Endothelial cell of umbilical vein (primary cell): ENCODE data around the gene EXOSC2. TPM values are rescaled to one million over a fixed set of nuclear protein-coding genes. Genes with fewer than 3 reads are reported as not detected.

ENCODE experiments used
- BruUV-seq: library from RNA; stranded (reverse); fragments of 400-500 nt; replicated peaks from 2 replicates; lab custom pipeline; 2021; lab: Mats Ljungman, UMichigan
- CTCF ChIA-PET: fragments of 300-600, 350-600 bp; sonication (Branson Sonifier 250); formaldehyde crosslinking; loops from one replicate; lab custom pipeline; 2021; ENCODE audit warnings: antibody characterized with exemption, inconsistent platforms; lab: Charles Lee
- POLR2A ChIA-PET: fragments of 300-600, 350-600 bp; sonication (Branson Sonifier 250); formaldehyde crosslinking; loops from one replicate; lab custom pipeline; 2021; ENCODE audit warnings: antibody characterized with exemption, inconsistent platforms; lab: Charles Lee
- DNase-seq: peaks from one replicate; pipeline ENCODE4 v3.0.0-alpha.2; 2011; ENCODE audit warnings: low read depth, low spot score
- FAIRE-seq: peaks from 2 replicates; lab custom pipeline; 2011; peaks lifted over from hg19 to GRCh38; lab: Jason Lieb, UNC
- H2AFZ ChIP-seq: 2 replicates; pipeline ENCODE4 v1.6.0; 2012; ENCODE audit warnings: low read depth, low read length, control low read depth, inconsistent platforms
- H3K27ac ChIP-seq: 2 replicates; pipeline ENCODE4 v1.5.1; 2011; ENCODE audit warnings: low read depth, mild to moderate bottlenecking, control low read depth, low read length, moderate library complexity; ENCODE audit not compliant: insufficient read depth
- H3K27me3 ChIP-seq, 2 experiments: 2 replicates each; pipeline versions ENCODE4 v1.6.0 to v1.6.1; 2011; ENCODE audit warnings: low read length in 2 of 2, mixed read lengths in 1 of 2; ENCODE audit not compliant: control insufficient read depth in 2 of 2, insufficient read depth in 2 of 2
- H3K36me3 ChIP-seq, 2 experiments: 2 replicates in 1 of 2; 3 replicates in 1 of 2; pipeline ENCODE4 v1.5.1; 2011; ENCODE audit warnings: low read length in 2 of 2, mild to moderate bottlenecking in 1 of 2, moderate library complexity in 1 of 2; ENCODE audit not compliant: control insufficient read depth in 2 of 2, insufficient read depth in 2 of 2; ENCODE audit errors: extremely low read depth in 1 of 2
- H3K4me1 ChIP-seq: 3 replicates; pipeline ENCODE4 v1.5.1; 2011; ENCODE audit warnings: mild to moderate bottlenecking, low read length; ENCODE audit not compliant: control insufficient read depth, insufficient read depth; ENCODE audit errors: extremely low read depth
- H3K4me2 ChIP-seq: 2 replicates; pipeline ENCODE4 v1.6.1; 2011; ENCODE audit warnings: low read length, control low read depth, mixed read lengths; ENCODE audit not compliant: insufficient read depth
- H3K4me3 ChIP-seq, 3 experiments: fragments of 200-600 bp in 1 of 3; sonication (generic), shearing (Covaris generic) in 1 of 3; replicated peaks in 1 of 3; 2 replicates each; pipeline ENCODE4 v1.5.1; 2011 to 2016; ENCODE audit warnings: control low read depth in 3 of 3, low read length in 3 of 3, mild to moderate bottlenecking in 2 of 3, inconsistent platforms in 1 of 3, low read depth in 1 of 3, moderate library complexity in 1 of 3; ENCODE audit not compliant: insufficient read depth in 1 of 3
- H3K79me2 ChIP-seq: 2 replicates; pipeline ENCODE4 v1.6.0; 2012; ENCODE audit warnings: low read length, inconsistent platforms; ENCODE audit not compliant: control insufficient read depth, insufficient read depth
- H3K9ac ChIP-seq: replicated peaks from 2 replicates; pipeline ENCODE3; 2011; ENCODE audit warnings: low read length, control low read depth; ENCODE audit not compliant: insufficient read depth; ENCODE audit errors: extremely low read depth
- H3K9me1 ChIP-seq: replicated peaks from 3 replicates; pipeline ENCODE4 v1.6.0; 2011; ENCODE audit warnings: mild to moderate bottlenecking, low read length; ENCODE audit not compliant: control insufficient read depth, insufficient read depth; ENCODE audit errors: extremely low read depth
- H3K9me3 ChIP-seq: replicated peaks from 2 replicates; pipeline ENCODE4 v1.5.1; 2012; ENCODE audit warnings: low read length, inconsistent platforms; ENCODE audit not compliant: control insufficient read depth, insufficient read depth
- H4K20me1 ChIP-seq: replicated peaks from 2 replicates; pipeline ENCODE3; 2011; ENCODE audit warnings: mild to moderate bottlenecking, low read length; ENCODE audit not compliant: control insufficient read depth, insufficient read depth; ENCODE audit errors: extremely low read depth
- CTCF ChIP-seq, 2 donors: IDR thresholded peaks; 1 replicate in 1 of 2; 2 replicates in 1 of 2; pipeline ENCODE4 v1.5.1; 2011; ENCODE audit warnings: low read length in 2 of 2, mild to moderate bottlenecking in 2 of 2, moderate library complexity in 2 of 2, control low read depth in 1 of 2, inconsistent platforms in 1 of 2, low read depth in 1 of 2; ENCODE audit not compliant: insufficient read depth in 1 of 2; ENCODE audit errors: extremely low read depth in 1 of 2
- EZH2 ChIP-seq: IDR thresholded peaks from 2 replicates; pipeline ENCODE4 v1.6.1; 2012; ENCODE audit warnings: borderline replicate concordance, low read depth, mild to moderate bottlenecking, moderate library complexity, low read length, inconsistent platforms; ENCODE audit not compliant: severe bottlenecking
- FOS ChIP-seq: IDR thresholded peaks from 2 replicates; pipeline ENCODE4 v1.6.1; 2011; ENCODE audit warnings: mild to moderate bottlenecking, low read length, moderate library complexity, borderline replicate concordance; ENCODE audit not compliant: insufficient read depth
- JUN ChIP-seq: IDR thresholded peaks from 2 replicates; pipeline ENCODE4 v1.6.1; 2011; ENCODE audit warnings: borderline replicate concordance, low read depth; ENCODE audit not compliant: insufficient read length, insufficient read depth
- MYC ChIP-seq: IDR thresholded peaks from one replicate; pipeline ENCODE4 v1.6.1; 2011; ENCODE audit warnings: mild to moderate bottlenecking, low read depth, low read length
- POLR2AphosphoS5 ChIP-seq: IDR thresholded peaks from 2 replicates; pipeline ENCODE4 v1.6.1; 2012; ENCODE audit warnings: low read depth, mild to moderate bottlenecking, control low read depth, low read length, moderate library complexity; ENCODE audit not compliant: insufficient read depth
- dilution Hi-C: fragments of 300-500 bp; cut with MboI; formaldehyde crosslinking; loops from one replicate; pipeline ENCODE4 v1.15.0; 2019; ENCODE audit warnings: low sequenced_read_pairs; ENCODE audit not compliant: extremely low pct_ligation_motif_present
- intact Hi-C: fragments of 100-400 bp; cut with micrococcal nuclease; formaldehyde crosslinking; loops from one replicate; pipeline ENCODE4 v1.10.0; 2022
- polyA plus RNA-seq, 4 experiments: library from polyadenylated mRNA; depleted of rRNA in 3 of 4; stranded (reverse) in 3 of 4; unstranded in 1 of 4; fragments of >200 nt; gene quantifications; 2 replicates each; pipeline versions ENCODE4 v1.2.1 to v1.2.3, GENCODE V29; 2011 to 2012; ENCODE audit warnings: missing spikeins in 1 of 4
- total RNA-seq: library from RNA; stranded (reverse); gene quantifications from 2 replicates; pipeline ENCODE4 v1.2.3, GENCODE V29; 2021
- TF ChIP-seq, protein P1 (sequence below): IDR thresholded peaks from 2 replicates; pipeline ENCODE4 v1.6.1; 2011; ENCODE audit not compliant: insufficient read depth, insufficient read length

Gene EXOSC2
- total and polyA plus RNA-seq, 2 donors (not counting 3 experiments of a cell fraction or from before 2014, with no cell fraction given) = 25.5 to 44.4 TPM

- no peaks in the 10 kb centered on the region for H3K27me3 ChIP-seq
- DNase-seq (no peak), FAIRE-seq (no peak)
- H2AFZ ChIP-seq = no peak overlapping the region
- no peak overlapping the region for H3K4me2 ChIP-seq
- H3K4me3 ChIP-seq = no peak overlapping the region
- ChIA-PET CTCF (interaction anchor here (0.5 to 1.0 kb wide), 2 partner anchors 100 to 217 kb away, joined by 3 read pairs; no protein-coding TSS in a partner anchor), POLR2A (no interaction called here)
- H3K9ac ChIP-seq = no peak overlapping the region
- peaks cover 9% of the 10 kb centered on the region for H3K4me1 ChIP-seq
- intact Hi-C loops = no loop called here
- dilution Hi-C loops = loop anchor here (25.0 kb wide), 1 partner anchor 185 kb away; no protein-coding TSS in a partner anchor
- no peaks in the 10 kb centered on the region for H4K20me1 ChIP-seq
- no peaks in the 10 kb centered on the region for H3K36me3 ChIP-seq
- no peaks in the 10 kb centered on the region for H3K9me1 ChIP-seq
- TF ChIP-seq CTCF (IDR thresholded peaks at IDR 0.05; ENCODE audit: extremely low read depth in 1 of 2, insufficient read depth in 1 of 2, low read depth in 1 of 2, low read length in 2 of 2) = no peak
- no TSS peak for BruUV-seq
- no peaks in the 10 kb centered on the region for H3K9me3 ChIP-seq
- no peak overlapping the region for H3K27ac ChIP-seq
- no peaks in the 10 kb centered on the region for H3K79me2 ChIP-seq
Observed at GRCh38 chr9:130677252-130677651, 16.3 kb upstream of the EXOSC2 start.

GRCh38 chr9:130680836-130681768 is 12.5 kb upstream of the EXOSC2 start:
- Histone ChIP-seq H3K9me1 (no peaks in the 10 kb centered on the region), H3K36me3 (no peaks in the 10 kb centered on the region), H2AFZ (peak overlapping the region; percentile 95), H3K9ac (no peak overlapping the region), H3K4me1 (peaks cover 11% of the 10 kb centered on the region), H3K4me3 (peak overlapping the region in 1 of 3 experiments; percentile 35), H3K79me2 (no peaks in the 10 kb centered on the region), H4K20me1 (no peaks in the 10 kb centered on the region), H3K9me3 (no peaks in the 10 kb centered on the region), H3K27me3 (peaks cover 0 to 3% of the 10 kb centered on the region in 2 experiments), H3K4me2 (peak overlapping the region; percentile 71), H3K27ac (no peak overlapping the region)
- intact Hi-C loops (loop anchor here (5.0 kb wide), 1 partner anchor 99 kb away; no protein-coding TSS in a partner anchor), dilution Hi-C loops (loop anchor here (25.0 kb wide), 1 partner anchor 181 kb away; no protein-coding TSS in a partner anchor)
- DNase-seq = peak; percentile 88
- FAIRE-seq = no peak
- ChIA-PET POLR2A (no interaction called here), CTCF (interaction anchor here (1.6 to 3.3 kb wide), 5 partner anchors 11 to 228 kb away, joined by 5 to 163 read pairs (median 13); partner anchors contain the start of gene EXOSC2)
- no TSS peak for BruUV-seq
- TF ChIP-seq, protein P1, sequence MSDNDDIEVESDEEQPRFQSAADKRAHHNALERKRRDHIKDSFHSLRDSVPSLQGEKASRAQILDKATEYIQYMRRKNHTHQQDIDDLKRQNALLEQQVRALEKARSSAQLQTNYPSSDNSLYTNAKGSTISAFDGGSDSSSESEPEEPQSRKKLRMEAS = peak; percentile 94
- TF ChIP-seq EZH2 = no peak
- TF ChIP-seq FOS = peak; percentile 53
- no peak for TF ChIP-seq POLR2AphosphoS5
- TF ChIP-seq MYC = no peak
- TF ChIP-seq JUN = no peak
